OCI-LY3 (cell line): ENCODE results near the gene FOXN4.

Source experiments
- EZH2phosphoT487 ChIP-seq: fragments of 200-600 bp; shearing (Covaris generic); IDR thresholded peaks from 2 replicates; pipeline ENCODE4 v1.6.1; 2018; ENCODE audit warnings: antibody characterized with exemption, mixed run types, low read depth
- TF ChIP-seq, protein P1 (sequence below): fragments of 200-600, 300-600 bp; sonication (generic); IDR thresholded peaks from 2 replicates; pipeline ENCODE4 v1.5.1; 2014; ENCODE audit warnings: antibody characterized with exemption, low read length, low read depth

DNA sequence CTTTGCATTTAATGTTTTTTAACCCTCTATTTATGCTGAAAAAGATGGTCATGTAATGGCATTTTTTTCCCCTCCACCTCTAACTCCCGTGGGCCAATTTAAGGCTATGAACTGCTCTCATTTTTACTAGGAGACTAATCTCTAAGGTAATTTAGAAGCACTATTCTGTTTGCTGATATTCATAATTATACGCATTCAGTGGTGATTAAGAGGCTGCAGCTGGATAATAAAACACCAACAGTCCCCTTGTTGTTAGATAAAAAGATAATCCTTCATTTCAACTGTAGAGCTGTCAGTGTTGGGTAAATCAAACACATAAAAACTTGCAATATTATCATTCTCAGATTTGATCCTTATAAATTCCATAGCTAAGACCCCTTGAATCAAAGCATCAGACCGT, 47.5 kb upstream of the FOXN4 start:
- TF ChIP-seq, protein P1, sequence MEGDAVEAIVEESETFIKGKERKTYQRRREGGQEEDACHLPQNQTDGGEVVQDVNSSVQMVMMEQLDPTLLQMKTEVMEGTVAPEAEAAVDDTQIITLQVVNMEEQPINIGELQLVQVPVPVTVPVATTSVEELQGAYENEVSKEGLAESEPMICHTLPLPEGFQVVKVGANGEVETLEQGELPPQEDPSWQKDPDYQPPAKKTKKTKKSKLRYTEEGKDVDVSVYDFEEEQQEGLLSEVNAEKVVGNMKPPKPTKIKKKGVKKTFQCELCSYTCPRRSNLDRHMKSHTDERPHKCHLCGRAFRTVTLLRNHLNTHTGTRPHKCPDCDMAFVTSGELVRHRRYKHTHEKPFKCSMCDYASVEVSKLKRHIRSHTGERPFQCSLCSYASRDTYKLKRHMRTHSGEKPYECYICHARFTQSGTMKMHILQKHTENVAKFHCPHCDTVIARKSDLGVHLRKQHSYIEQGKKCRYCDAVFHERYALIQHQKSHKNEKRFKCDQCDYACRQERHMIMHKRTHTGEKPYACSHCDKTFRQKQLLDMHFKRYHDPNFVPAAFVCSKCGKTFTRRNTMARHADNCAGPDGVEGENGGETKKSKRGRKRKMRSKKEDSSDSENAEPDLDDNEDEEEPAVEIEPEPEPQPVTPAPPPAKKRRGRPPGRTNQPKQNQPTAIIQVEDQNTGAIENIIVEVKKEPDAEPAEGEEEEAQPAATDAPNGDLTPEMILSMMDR: no peak
- no peak for TF ChIP-seq EZH2phosphoT487
